Stimulated activated CD8-positive, alpha-beta memory T cell treated with anti-CD3 and anti-CD28 coated beads, Interleukin-12 subunit alpha, Interleukin-12 subunit beta, amount 100 ng/mL, for 24 hours (primary cell): ENCODE data around the gene KCND2.
"Not testable (repeated sequence)": the region's sequence is repeated elsewhere in the genome, so short reads cannot be mapped to it uniquely, and the experiment has no call there.

Source experiments
- DNase-seq: peaks from one replicate; pipeline ENCODE4 v3.0.0-alpha.2; 2020; ENCODE audit errors: extremely low read depth

KCND2 gene

GRCh38 chr7:120587243-120587642 is 314.3 kb downstream of the KCND2 start:
- DNase-seq: no peak

GRCh38 chr7:120588416-120588815 is 315.4 kb downstream of the KCND2 start:
- no peak for DNase-seq

GRCh38 chr7:120588862-120589261 is 315.9 kb downstream of the KCND2 start:
- DNase-seq: no peak

- DNase-seq: no peak
Observed at GRCh38 chr7:120600607-120601006, 327.6 kb downstream of the KCND2 start.

- no peak for DNase-seq
Observed at GRCh38 chr7:120603366-120603765, 330.4 kb downstream of the KCND2 start.

- DNase-seq: no peak
Observed at GRCh38 chr7:120609136-120609753, 336.3 kb downstream of the KCND2 start.

GRCh38 chr7:120611975-120612374 is 339.0 kb downstream of the KCND2 start:
- no peak for DNase-seq

GRCh38 chr7:120615703-120616102 is 342.7 kb downstream of the KCND2 start:
- DNase-seq: no peak

- DNase-seq: no peak
Observed at GRCh38 chr7:120617275-120617674, 344.3 kb downstream of the KCND2 start.

GRCh38 chr7:120628251-120628650 is 355.3 kb downstream of the KCND2 start:
- no peak for DNase-seq

GRCh38 chr7:120639884-120640283 is 366.9 kb downstream of the KCND2 start:
- DNase-seq: no peak

GRCh38 chr7:120645966-120646365 is 373.0 kb downstream of the KCND2 start:
- no peak for DNase-seq

GRCh38 chr7:120654241-120654640 is 381.3 kb downstream of the KCND2 start:
- no peak for DNase-seq

GRCh38 chr7:120658516-120658915 is 385.5 kb downstream of the KCND2 start:
- DNase-seq: no peak

GRCh38 chr7:120662291-120662690 is 389.3 kb downstream of the KCND2 start:
- no peak for DNase-seq

- DNase-seq: no peak
Observed at GRCh38 chr7:120665068-120665467, 392.1 kb downstream of the KCND2 start.

- DNase-seq: no peak
Observed at GRCh38 chr7:120675076-120675475, 402.1 kb downstream of the KCND2 start.

GRCh38 chr7:120677535-120677934 is 404.6 kb downstream of the KCND2 start:
- no peak for DNase-seq

GRCh38 chr7:120680985-120681384 is 408.0 kb downstream of the KCND2 start:
- no peak for DNase-seq

GRCh38 chr7:120684463-120684862 is 411.5 kb downstream of the KCND2 start:
- DNase-seq: no peak

- DNase-seq: no peak
Observed at GRCh38 chr7:120691915-120692314, 418.9 kb downstream of the KCND2 start.

GRCh38 chr7:120695848-120696247 is 422.9 kb downstream of the KCND2 start:
- no peak for DNase-seq

- no peak for DNase-seq
Observed at GRCh38 chr7:120700796-120701195, 427.8 kb downstream of the KCND2 start.

GRCh38 chr7:120702408-120702807 is 429.4 kb downstream of the KCND2 start:
- DNase-seq: not testable (repeated sequence)
